22Rv1 (cell line): ENCODE results near the gene PCGF5.
A peak's percentile ranks its signal among the peaks of the same experiment; 100 is the strongest.

Experiments used
- CTCF ChIP-seq: fragments of 450-650 bp; IDR thresholded peaks from 2 replicates; pipeline ENCODE4 v1.5.1; 2017; ENCODE audit warnings: mild to moderate bottlenecking
- ZFX ChIP-seq: fragments of 450-650 bp; IDR thresholded peaks from 2 replicates; pipeline ENCODE4 v1.6.1; 2017; ENCODE audit warnings: antibody characterized with exemption, borderline replicate concordance

GRCh38 chr10:91298224-91298871 lies 77.9 kb downstream of the PCGF5 start:
- TF ChIP-seq ZFX (no peak), CTCF (peak; percentile 96)
